K562 (cell line): ENCODE measurements around the gene ZFPM1. TPM values are rescaled to one million over a fixed set of nuclear protein-coding genes. Genes with fewer than 3 reads are reported as not detected.
A peak's percentile ranks its signal among the peaks of the same experiment; 100 is the strongest.

Experiments
- ARID4B ChIP-seq: sonication (generic); formaldehyde crosslinking; IDR thresholded peaks from 2 replicates; pipeline ENCODE4 v1.8.0; 2022; ENCODE audit warnings: mild to moderate bottlenecking, missing genetic modification reagents
- E2F8 ChIP-seq: fragments of 450-650 bp; IDR thresholded peaks from 2 replicates; pipeline ENCODE4 v1.7.1; 2018; ENCODE audit warnings: mild to moderate bottlenecking, low read depth; ENCODE audit not compliant: partially characterized antibody
- ETS2 ChIP-seq: IDR thresholded peaks from 2 replicates; pipeline ENCODE4 v1.6.1; 2016; ENCODE audit warnings: borderline replicate concordance, missing genetic modification characterization, mild to moderate bottlenecking, moderate library complexity, missing compliant biosample characterization; ENCODE audit not compliant: poor library complexity, severe bottlenecking
- HMGN3 ChIP-seq: IDR thresholded peaks from 2 replicates; pipeline ENCODE4 v1.6.1; 2011; ENCODE audit warnings: borderline replicate concordance, low read depth, mild to moderate bottlenecking, mixed read lengths, low read length; ENCODE audit not compliant: insufficient read length; ENCODE audit errors: extremely low read depth
- HNRNPL ChIP-seq: fragments of 200-400 bp; formaldehyde crosslinking; IDR thresholded peaks from 2 replicates; pipeline ENCODE4 v1.6.1; 2017; ENCODE audit warnings: low read depth, mild to moderate bottlenecking, low read length
- JUN ChIP-seq, 2 experiments: sonication (generic) in 1 of 2; formaldehyde crosslinking in 1 of 2; IDR thresholded peaks; 2 replicates each; pipeline versions ENCODE4 v1.6.1 to v1.8.0; 2012 to 2022; ENCODE audit warnings: borderline replicate concordance in 2 of 2, mild to moderate bottlenecking in 2 of 2, improper control_type of control experiment in 1 of 2, low read depth in 1 of 2, low read length in 1 of 2, missing genetic modification reagents in 1 of 2
- SRF ChIP-seq, 2 experiments: fragments of 250-450, 450-650 bp in 1 of 2; sonication (Bioruptor Pico) in 1 of 2; sonication (generic) in 1 of 2; formaldehyde crosslinking; IDR thresholded peaks; 2 replicates each; pipeline versions ENCODE4 v1.5.0 to v1.5.1; 2020 to 2022; ENCODE audit warnings: mild to moderate bottlenecking in 1 of 2, missing genetic modification reagents in 1 of 2
- VEZF1 ChIP-seq: fragments of 200-800 bp; sonication (Bioruptor generic); IDR thresholded peaks from 2 replicates; pipeline ENCODE4 v1.6.1; 2017; ENCODE audit warnings: missing genetic modification characterization, missing compliant biosample characterization
- ZBTB7A ChIP-seq: IDR thresholded peaks from 2 replicates; pipeline ENCODE4 v1.6.1; 2011; ENCODE audit warnings: low read depth, mild to moderate bottlenecking, low read length, moderate library complexity, borderline replicate concordance; ENCODE audit not compliant: control insufficient read depth
- ZNF280A ChIP-seq: fragments of 450-650 bp; IDR thresholded peaks from 2 replicates; pipeline ENCODE4 v1.6.1; 2018; ENCODE audit warnings: mild to moderate bottlenecking, low read depth; ENCODE audit not compliant: partially characterized antibody
- polyA plus RNA-seq, 8 experiments: library from polyadenylated mRNA; depleted of rRNA in 4 of 8; stranded (reverse) in 5 of 8; unstranded in 3 of 8; fragments of >200 nt; fragmentation: Nextera tagmentation in 2 of 8; fragmentation: Illumina TruSeq in 1 of 8; extraction: Ambion mirVana in 2 of 8; extraction: Trizol in 1 of 8; gene quantifications; 2 replicates each; pipeline versions ENCODE4 v1.2.1 to v1.2.3, GENCODE V29; 2011 to 2014; ENCODE audit warnings: inconsistent platforms in 1 of 8, missing spikeins in 1 of 8
- total RNA-seq, 7 experiments: library from RNA; depleted of rRNA in 6 of 7; stranded (reverse); fragments of >200 nt in 6 of 7; fragmentation: Illumina TruSeq in 2 of 7; extraction: Trizol in 2 of 7; gene quantifications; 2 replicates each; pipeline versions ENCODE4 v1.2.1 to v1.2.3, GENCODE V29; 2011 to 2021; ENCODE audit warnings: low replicate concordance in 1 of 7

The ZFPM1 gene
- total and polyA plus RNA-seq, 9 of the 15 experiments (the other 6 are each of a cell fraction or from before 2014, with no cell fraction given), result 0.03 to 35.9 (median 1.4) TPM

- TF ChIP-seq ZNF280A (no peak), VEZF1 (CRISPR knock-in tag) (peak; percentile 37; the same call in 1 of the 2 replicates), ARID4B (CRISPR knock-in tag) (no peak), HNRNPL (peak; percentile 99), HMGN3 (peak; percentile 58), SRF (CRISPR knock-in tag; IDR thresholded peaks at IDR 0.05) (no peak), E2F8 (no peak), JUN (IDR thresholded peaks at IDR 0.05; ENCODE audit: borderline replicate concordance, low read depth, low read length) (no peak), JUN (CRISPR knock-in tag; IDR thresholded peaks at IDR 0.05; ENCODE audit: borderline replicate concordance) (no peak), ETS2 (tag) (no peak), ZBTB7A (peak; percentile 75; the same call in 1 of the 2 replicates)
Observed at GRCh38 chr16:88453611-88454522, 787 bp downstream of the ZFPM1 start (continued).
